ENCODE data around the gene SMG6. TPM values are rescaled to one million over a fixed set of nuclear protein-coding genes. Genes with fewer than 3 reads are reported as not detected.

The SMG6 gene
- total RNA-seq, 1 donor from 2014 or later, result 36.7 TPM

- Mint-ChIP-seq H3K9me3 (ENCODE audit: unreplicated experiment) (no peaks in the 10 kb centered on the region), H3K27ac (ENCODE audit: unreplicated experiment) (peak overlapping the region; percentile 85), H3K4me3 (ENCODE audit: unreplicated experiment) (peak overlapping the region; percentile 47), H3K4me1 (ENCODE audit: unreplicated experiment) (peaks cover 80% of the 10 kb centered on the region), H3K27me3 (ENCODE audit: unreplicated experiment) (no peaks in the 10 kb centered on the region), H3K36me3 (ENCODE audit: unreplicated experiment) (peaks cover 4% of the 10 kb centered on the region)
- DNase-seq (ENCODE audit: extremely low spot score, unreplicated experiment), result peak; percentile 87
- TF ChIP-seq, protein P1, sequence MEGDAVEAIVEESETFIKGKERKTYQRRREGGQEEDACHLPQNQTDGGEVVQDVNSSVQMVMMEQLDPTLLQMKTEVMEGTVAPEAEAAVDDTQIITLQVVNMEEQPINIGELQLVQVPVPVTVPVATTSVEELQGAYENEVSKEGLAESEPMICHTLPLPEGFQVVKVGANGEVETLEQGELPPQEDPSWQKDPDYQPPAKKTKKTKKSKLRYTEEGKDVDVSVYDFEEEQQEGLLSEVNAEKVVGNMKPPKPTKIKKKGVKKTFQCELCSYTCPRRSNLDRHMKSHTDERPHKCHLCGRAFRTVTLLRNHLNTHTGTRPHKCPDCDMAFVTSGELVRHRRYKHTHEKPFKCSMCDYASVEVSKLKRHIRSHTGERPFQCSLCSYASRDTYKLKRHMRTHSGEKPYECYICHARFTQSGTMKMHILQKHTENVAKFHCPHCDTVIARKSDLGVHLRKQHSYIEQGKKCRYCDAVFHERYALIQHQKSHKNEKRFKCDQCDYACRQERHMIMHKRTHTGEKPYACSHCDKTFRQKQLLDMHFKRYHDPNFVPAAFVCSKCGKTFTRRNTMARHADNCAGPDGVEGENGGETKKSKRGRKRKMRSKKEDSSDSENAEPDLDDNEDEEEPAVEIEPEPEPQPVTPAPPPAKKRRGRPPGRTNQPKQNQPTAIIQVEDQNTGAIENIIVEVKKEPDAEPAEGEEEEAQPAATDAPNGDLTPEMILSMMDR (IDR thresholded peaks at IDR 0.05), result no peak
These were observed 128.9 kb downstream of the SMG6 start for GRCh38 chr17:2174468-2175293.

DNA sequence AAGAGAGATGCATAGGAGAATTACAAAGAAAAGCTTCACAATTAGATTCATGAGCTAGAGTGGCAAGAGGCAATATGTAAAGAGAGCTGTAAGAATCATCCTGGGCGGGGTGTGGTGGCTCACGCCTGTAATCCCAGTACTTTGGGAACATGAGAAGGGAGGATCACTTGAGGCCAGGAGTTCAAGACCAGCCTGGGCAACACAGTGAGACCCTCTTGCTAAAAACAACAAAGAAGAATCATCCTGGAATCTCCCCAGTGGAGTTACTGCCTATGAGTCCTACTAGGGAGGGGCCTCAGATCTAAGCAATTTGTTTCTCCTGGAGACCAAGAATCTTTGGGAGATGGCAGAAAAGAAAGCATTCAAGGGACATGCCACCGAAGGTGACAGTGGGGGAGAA, 129.6 kb downstream of the SMG6 start:
- Mint-ChIP-seq H3K27ac (ENCODE audit: unreplicated experiment) (peak overlapping the region; percentile 85), H3K27me3 (ENCODE audit: unreplicated experiment) (no peaks in the 10 kb centered on the region), H3K9me3 (ENCODE audit: unreplicated experiment) (no peaks in the 10 kb centered on the region), H3K4me3 (ENCODE audit: unreplicated experiment) (no peak overlapping the region), H3K4me1 (ENCODE audit: unreplicated experiment) (peaks cover 74% of the 10 kb centered on the region), H3K36me3 (ENCODE audit: unreplicated experiment) (peaks cover 10% of the 10 kb centered on the region)
- no peak for DNase-seq (ENCODE audit: extremely low spot score, unreplicated experiment)
- TF ChIP-seq, protein P1 (IDR thresholded peaks at IDR 0.05), result no peak

GRCh38 chr17:2172999-2173398, 130.6 kb downstream of the SMG6 start:
- no peak for DNase-seq (ENCODE audit: extremely low spot score, unreplicated experiment)
- Mint-ChIP-seq H3K36me3 (ENCODE audit: unreplicated experiment) (peaks cover 10% of the 10 kb centered on the region), H3K9me3 (ENCODE audit: unreplicated experiment) (no peaks in the 10 kb centered on the region), H3K27ac (ENCODE audit: unreplicated experiment) (peak overlapping the region; percentile 78), H3K27me3 (ENCODE audit: unreplicated experiment) (no peaks in the 10 kb centered on the region), H3K4me1 (ENCODE audit: unreplicated experiment) (peaks cover 64% of the 10 kb centered on the region), H3K4me3 (ENCODE audit: unreplicated experiment) (no peak overlapping the region)
- TF ChIP-seq, protein P1 (IDR thresholded peaks at IDR 0.05), result no peak

- DNase-seq (ENCODE audit: extremely low spot score, unreplicated experiment), result no peak
- peaks cover 57% of the 10 kb centered on the region for H3K4me1 Mint-ChIP-seq (ENCODE audit: unreplicated experiment)
- peaks cover 10% of the 10 kb centered on the region for H3K36me3 Mint-ChIP-seq (ENCODE audit: unreplicated experiment)
- peak overlapping the region; percentile 78 for H3K27ac Mint-ChIP-seq (ENCODE audit: unreplicated experiment)
- TF ChIP-seq, protein P1 (IDR thresholded peaks at IDR 0.05), result no peak
- no peaks in the 10 kb centered on the region for H3K9me3 Mint-ChIP-seq (ENCODE audit: unreplicated experiment)
- H3K27me3 Mint-ChIP-seq (ENCODE audit: unreplicated experiment), result no peaks in the 10 kb centered on the region
- H3K4me3 Mint-ChIP-seq (ENCODE audit: unreplicated experiment), result peak overlapping the region; percentile 0
These were observed 131.3 kb downstream of the SMG6 start for GRCh38 chr17:2172077-2172851.

GRCh38 chr17:2171702-2172076, 131.9 kb downstream of the SMG6 start:
- TF ChIP-seq, protein P1 (IDR thresholded peaks at IDR 0.05), result no peak
- H3K27me3 Mint-ChIP-seq (ENCODE audit: unreplicated experiment), result no peaks in the 10 kb centered on the region
- peaks cover 53% of the 10 kb centered on the region for H3K4me1 Mint-ChIP-seq (ENCODE audit: unreplicated experiment)
- H3K9me3 Mint-ChIP-seq (ENCODE audit: unreplicated experiment), result no peaks in the 10 kb centered on the region
- no peak for DNase-seq (ENCODE audit: extremely low spot score, unreplicated experiment)
- H3K27ac Mint-ChIP-seq (ENCODE audit: unreplicated experiment), result peak overlapping the region; percentile 78
- no peak overlapping the region for H3K4me3 Mint-ChIP-seq (ENCODE audit: unreplicated experiment)
- peaks cover 10% of the 10 kb centered on the region for H3K36me3 Mint-ChIP-seq (ENCODE audit: unreplicated experiment)
